HG02588 (cell line): ENCODE data around the gene PIGU.
A peak's percentile ranks its signal among the peaks of the same experiment; 100 is the strongest.
"Not testable (repeated sequence)": the region's sequence is repeated elsewhere in the genome, so short reads cannot be mapped to it uniquely, and the experiment has no call there.

Source experiments
- ATAC-seq: cut with Tn5 transposase; IDR thresholded peaks from one replicate; pipeline ENCODE4 v1.9.1; 2021; ENCODE audit warnings: mild to moderate bottlenecking, moderate library complexity; ENCODE audit not compliant: unreplicated experiment

The PIGU gene, protein sequence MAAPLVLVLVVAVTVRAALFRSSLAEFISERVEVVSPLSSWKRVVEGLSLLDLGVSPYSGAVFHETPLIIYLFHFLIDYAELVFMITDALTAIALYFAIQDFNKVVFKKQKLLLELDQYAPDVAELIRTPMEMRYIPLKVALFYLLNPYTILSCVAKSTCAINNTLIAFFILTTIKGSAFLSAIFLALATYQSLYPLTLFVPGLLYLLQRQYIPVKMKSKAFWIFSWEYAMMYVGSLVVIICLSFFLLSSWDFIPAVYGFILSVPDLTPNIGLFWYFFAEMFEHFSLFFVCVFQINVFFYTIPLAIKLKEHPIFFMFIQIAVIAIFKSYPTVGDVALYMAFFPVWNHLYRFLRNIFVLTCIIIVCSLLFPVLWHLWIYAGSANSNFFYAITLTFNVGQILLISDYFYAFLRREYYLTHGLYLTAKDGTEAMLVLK

DNA sequence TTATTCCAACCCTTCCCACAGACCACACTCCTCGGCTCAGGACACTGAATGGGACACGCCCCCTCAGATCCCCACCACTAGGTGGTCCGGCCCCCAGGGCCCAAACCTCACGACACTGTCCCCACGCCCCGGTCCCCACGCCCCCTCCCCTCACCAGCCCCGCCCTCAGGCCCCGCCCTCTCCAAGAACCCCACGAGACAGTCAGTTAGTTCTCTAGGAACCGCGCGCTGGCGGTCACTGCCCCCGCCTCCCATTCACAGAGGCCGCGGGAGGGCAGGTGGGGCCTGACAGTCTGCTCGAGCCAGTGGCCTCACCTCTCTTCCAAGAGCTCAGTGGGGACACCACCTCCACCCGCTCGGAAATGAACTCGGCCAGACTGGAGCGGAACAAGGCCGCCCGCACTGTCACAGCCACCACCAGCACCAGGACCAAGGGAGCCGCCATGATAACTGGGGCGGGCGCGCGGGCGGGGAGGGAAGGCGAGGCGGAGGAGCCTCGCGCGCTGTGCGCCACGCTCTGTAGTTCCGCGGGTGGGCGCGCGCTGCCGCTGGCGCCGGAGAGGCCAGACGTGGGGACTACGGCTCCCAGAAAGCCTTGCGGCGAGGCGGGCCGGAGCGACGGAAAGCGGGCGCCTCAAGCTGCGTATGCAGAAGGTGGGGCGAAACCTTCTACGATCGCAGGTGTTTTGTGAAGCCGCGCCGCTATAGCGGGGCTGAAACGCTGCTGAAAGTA lies at the start of gene PIGU:
TSS of gene PIGU (minus strand) at position 451 of the 732 bp plus-strand sequence. CDS start at position 444, 7 bp downstream.
- peak; percentile 91 for ATAC-seq

DNA sequence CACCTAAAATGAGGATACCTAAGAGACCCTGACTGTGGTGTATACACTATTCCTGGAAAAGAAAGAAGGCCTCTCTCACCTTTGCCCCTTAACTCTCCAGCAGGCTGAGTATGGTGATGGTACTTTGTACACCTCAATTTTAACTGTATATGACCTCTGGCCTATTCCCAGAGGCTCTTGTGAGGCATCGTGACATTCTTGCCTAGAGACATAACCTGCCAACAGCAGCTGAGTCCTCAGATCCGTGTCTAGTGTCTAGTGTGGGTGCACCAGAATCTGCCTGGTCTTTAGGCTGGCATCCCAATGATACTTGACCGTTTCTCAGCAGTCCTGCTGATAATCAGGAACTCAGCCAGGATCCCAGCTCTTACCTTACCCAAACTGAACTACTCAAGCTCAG lies 47.3 kb upstream of the PIGU start:
- no peak for ATAC-seq

DNA sequence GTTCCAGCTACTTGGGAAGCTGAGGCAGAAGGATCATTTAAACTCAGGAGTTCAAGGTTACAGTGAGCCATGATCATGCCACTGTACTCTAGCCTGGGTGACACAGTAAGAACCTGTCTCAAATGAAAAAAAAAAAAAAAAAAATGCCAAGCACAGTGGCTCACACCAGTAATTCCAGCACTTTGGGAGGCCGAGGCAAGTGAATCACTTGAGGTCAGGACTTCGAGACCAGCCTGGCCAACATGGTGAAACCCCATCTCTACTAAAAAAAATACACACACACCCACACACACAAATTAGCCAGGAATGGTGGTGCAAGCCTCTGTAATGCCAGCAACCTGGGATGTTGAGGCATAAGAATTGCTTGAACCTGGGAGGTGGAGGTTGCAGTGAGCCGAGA lies 45.7 kb upstream of the PIGU start:
- ATAC-seq = not testable (repeated sequence)

DNA sequence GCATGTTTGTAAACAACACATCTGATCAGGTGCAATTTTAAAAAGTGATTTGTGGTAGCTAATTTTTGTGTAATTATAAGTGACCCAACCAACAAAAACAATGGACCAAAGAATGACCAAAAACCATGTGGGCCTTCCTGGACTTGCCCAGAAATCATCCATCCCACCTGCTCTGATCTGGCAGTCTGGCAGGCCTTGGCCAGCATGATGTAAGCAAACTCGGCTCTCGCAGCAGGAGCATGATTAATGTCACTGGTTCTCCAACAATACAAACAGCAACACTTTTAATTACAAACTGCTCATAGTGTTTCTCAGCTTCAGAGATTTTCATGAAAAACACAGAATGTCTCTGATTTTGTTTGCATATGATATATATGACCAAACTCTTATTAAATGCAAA lies 43.4 kb upstream of the PIGU start:
- ATAC-seq = no peak

DNA sequence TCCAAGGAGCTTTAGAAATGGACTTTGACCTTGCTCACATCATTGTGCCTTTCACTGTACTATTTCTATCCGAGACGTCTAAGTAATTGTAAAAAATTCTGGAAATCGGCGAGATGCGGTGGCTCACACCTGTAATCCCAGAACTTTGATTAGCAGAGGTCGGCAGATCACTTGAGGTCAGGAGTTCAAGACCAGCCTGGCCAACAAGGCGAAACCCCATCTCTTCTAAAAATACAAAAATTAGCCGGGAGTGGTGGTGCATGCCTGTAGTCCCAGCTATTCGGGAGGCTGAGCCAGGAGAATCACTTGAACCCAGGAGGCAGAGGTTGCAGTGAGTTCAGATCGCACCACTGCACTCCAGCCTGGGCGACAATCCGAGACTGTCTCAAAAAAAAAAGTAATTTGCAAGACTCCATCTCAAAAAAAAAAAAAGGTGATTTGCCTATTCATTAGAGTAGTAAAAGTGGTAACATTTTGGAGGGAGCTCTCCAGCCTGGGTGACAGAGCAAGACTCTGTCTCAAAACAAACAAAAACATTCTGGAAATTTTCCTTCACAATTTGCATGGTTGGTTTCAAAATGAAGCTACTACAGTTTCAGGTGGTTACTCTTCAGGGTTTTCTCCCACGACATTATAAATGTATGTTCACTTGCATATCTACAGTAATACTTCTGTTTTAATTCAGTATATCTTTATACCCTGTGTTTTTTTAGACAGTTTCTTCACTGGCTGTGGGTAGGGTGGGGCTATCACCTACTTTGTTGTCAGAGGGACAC lies 42.5 kb upstream of the PIGU start:
- ATAC-seq = peak; percentile 89

DNA sequence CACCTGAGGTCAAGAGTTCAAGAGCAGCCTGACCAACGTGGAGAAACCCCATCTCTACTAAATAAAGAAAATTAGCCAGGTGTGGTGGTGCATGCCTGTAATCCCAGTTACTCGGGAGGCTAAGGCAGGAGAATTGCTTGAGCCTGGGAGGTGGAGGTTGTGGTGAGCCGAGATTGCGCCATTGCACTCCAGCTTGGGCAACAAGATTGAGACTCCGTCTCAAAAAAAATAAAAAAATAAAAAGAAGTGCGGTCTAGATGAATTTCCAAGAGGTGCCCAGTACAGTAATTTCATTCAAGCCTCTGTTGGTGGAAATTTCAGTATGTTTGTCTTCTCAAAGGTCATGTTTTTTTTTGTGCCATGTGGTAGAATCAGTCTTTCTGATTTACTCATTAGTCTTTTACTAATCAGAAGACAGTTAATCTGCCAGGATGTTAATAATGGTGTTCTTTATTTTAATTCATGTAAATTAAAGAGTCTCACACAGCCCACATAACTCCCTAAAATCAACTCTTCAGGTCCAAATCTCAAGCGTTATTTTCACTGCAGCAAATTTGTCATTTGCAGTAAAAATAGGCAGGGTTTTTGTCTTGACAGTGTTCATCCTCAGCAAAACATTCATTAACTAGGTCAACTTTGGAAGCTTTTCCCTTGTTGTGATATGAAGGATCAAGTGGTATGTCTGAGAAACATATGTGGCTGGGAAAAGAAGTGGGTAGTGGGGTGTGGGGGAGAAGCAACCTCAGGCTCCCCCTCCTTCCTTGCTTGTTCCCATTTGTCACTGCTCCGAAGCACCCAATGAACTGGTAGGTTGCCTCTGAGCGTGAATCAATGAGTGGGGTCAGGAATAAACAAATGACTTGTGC lies 40.6 kb upstream of the PIGU start:
- no peak for ATAC-seq

DNA sequence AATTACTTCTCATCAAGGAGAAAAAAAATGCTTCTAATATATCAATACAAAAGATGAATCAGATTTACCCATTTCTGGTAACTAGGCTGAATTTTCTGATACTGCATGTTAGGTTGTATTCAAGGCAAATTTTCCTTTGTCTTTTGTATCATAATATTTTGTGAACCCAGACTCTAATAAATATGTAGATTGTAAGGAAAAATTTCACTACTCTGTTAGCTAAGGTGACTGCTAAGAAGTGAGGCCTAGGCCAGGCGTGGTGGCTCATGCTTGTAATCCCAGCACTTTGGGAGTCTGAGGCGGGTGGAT lies 40.0 kb upstream of the PIGU start:
- ATAC-seq = no peak

DNA sequence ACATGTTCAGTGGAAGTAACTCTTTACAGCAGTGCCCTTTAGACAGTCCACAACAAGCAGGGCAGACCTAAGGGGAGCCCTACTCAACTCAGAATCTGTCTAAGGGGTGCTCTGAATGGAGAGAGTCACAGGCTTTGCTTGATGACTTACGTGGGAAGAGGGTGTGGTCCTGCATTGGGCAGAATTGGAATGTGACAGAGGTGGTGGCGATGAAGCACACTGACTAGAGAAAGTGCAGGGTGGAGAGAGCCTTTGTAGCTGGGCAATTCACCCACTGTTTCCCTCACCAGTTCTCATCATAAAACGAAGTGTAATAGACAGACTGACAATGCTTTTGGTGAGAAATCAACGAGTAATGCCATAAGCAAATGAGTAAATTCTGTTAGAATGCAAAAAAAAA lies 38.5 kb upstream of the PIGU start:
- no peak for ATAC-seq

DNA sequence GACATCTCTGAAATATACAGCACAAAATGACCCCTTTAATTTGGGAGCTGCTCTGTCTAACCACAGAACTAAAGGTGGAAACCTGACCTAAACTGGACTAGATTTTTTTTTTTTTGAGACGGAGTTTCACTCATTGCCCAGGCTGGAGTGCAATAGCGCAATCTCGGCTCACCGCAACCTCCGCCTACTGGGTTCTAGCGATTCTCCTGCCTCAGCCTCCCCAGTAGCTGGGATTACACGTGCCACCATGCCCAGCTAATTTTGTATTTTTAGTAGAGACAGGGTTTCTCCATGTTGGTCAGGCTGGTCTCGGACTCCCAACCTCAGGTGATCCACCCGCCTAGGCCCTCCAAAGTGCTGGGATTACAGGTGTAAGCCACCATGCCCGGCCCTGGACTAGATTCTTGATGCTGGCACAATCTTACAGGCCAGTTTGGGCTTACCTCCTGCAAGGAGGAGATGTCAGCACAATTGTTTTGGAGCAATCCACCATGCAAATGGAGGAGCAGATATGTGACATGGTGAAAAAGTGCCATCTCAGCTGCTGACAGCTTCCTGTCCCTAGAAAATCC lies 37.1 kb upstream of the PIGU start:
- ATAC-seq = not testable (repeated sequence)

DNA sequence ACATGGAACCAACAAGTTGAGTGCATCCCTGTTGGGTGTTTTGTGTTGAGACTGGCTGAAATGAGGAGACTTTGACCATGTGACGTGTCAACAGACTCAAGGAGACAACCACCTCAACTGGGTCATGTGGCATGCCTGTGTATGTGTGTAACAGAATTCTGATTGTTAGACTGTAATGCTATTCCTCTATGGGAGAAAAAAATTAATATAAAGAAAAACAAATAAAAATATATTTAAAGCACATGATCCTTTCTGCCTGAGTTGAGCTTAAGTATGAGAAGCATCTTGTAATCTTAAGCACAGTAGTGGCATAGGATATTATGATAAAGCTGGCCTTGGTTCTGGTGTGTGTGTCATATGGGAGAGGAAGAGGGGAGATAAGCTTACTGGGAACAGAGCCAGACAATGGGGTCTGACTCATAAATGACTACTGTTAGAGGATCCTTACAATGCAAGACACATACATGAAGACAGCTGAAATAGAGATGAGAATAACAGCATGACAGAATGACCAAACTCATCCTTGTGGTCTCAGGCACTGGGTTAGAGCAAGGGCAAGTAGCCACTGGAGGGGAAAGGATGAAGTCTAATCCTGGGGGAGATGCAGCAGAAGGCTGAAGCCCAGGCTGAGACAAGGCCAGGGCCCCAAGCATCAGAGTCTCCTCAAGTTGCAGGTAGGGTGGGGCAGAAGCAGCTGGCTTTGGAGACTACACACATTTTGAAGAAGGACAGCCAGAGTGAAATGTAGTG lies 36.5 kb upstream of the PIGU start:
- ATAC-seq = no peak

DNA sequence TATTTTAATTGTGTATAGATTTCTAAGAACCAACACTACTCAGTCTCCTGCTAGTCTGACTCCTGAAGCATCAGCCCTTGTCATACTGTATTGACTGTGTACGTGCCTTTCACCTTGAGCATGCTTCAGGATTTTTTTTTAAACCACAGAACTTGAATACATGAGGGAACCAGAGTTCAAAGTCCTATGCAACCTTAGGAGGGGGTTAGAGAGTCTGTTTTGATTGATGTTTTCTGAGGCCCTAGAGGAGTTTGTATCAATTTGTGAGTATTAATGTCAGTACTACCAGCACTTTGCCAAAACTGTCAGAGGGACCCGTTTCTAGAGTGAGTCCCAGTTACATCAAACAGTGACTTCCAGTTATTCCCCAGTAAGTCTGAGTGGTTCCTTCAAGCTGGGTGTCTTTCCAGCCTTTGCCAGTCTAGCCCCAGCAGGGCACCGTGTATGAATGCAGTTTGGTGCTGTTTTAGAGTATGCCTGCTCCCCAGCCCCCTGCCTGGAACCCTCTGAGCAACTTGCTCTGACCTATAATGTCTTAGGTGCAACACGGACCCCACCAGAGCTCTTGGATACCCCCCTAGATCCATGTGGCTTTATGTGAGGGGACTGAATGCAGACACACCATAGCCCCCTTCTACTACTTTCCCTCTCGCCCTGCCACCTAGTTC lies 35.8 kb upstream of the PIGU start:
- no peak for ATAC-seq

DNA sequence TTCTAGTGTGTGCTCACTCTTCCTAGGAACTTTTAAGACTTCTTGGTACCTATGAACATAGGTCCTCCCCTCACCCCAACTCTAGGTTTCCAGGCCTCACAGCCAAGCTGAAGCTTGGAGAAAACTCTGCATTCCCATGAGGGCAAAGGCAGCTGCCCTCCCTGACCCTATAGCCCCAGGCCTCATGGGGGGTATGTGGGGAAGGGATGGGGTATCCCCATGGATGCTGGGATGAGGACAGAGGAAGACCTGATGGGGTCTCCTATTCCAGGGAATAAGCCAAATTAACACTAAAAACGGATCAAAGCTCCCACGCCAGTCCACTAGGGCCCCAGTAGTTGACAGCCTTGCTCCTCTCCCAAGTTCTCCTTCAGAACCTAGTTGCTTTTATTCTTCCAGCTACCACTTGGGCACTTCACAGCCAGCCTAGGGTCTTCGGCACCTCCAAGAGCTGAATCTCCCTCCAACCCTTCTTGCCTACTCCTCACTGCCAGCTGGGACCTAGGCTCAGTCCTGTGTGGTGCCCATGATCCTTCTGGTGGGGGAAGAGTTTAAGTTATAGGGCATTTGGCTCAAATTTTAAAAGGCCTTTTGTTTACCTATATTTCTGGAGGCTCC lies 35.0 kb upstream of the PIGU start:
- no peak for ATAC-seq

DNA sequence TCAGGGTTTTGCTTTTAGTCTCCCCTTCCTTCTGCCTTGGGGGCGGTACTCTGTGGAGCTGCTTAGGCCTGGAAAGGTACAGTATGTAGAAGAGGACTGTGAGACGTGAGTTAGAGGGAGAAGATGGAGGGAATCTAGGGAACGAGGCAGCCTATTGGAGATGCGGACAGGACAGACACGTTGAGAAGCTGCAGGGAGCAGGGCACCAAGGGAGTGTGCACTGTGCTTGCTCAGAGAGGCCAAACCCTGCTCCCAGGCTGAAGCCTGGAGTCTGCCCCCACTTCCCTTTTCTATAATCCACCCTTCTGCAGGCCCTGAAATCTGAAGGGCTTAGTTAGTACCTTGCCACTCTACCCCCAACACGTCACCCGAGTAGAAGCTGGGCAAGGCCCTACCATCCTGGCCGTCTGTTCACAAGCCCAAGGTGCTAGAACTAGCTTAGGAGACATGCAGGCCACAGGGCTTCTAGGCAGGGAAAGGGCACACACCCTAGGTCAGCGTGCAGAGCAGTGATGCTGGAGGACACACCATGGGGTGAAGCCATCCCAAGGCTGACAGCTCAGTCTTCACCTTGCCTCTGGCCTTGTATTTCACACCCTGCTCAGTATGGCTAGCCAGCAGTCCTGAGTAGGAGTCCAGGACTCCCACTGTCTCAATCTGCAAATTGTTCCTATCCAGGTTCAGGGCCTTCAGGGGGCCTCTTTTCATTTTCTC lies 34.1 kb upstream of the PIGU start:
- ATAC-seq = no peak

DNA sequence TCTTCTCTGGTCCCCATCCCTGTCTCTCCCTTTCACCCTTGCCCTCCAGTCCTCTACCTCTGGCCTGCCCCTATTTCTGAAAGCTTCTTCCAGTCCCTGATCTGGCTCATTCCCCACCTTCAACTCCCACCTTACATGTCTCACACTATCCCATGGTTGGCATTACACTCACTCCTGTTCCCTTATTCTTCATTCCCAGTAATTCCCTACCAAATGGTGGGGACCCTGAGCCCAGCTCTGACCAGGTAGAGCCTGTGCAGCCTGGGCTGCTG lies 33.6 kb upstream of the PIGU start:
- no peak for ATAC-seq

DNA sequence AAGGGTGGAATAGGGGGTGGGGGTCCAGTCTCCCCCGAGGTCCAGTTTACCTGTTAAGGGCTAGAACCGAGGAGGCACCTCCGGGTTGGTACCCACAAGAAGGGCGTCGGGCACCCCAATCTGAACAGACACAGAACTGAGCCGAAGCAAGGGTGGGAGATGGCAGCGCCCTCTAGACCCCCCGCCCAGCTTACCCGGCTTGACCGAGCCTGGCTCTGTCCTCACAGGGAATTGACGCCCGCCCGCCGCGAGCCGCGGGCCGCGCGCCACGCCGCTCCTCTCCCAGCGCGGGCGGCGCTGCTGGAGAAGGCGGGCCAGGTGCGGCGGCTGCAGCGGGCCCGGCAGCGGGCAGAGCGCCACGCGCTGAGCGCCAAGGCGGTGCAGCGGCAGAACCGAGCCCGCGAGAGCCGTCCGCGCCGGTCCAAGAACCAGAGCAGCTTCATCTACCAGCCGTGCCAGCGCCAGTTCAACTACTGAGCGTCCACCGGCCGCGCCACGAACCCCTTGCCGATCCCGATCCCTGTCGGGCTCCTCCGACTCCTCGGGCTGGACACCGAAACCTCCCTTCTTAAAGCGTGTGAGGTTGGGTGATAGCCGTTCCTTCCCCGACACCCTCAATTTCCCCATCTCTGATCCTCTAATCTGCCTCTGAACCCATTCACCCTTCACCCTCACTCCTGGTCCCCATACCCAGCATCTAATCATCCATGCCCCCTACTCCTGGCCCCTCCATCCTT lies 33.1 kb upstream of the PIGU start:
- ATAC-seq = peak; percentile 15

DNA sequence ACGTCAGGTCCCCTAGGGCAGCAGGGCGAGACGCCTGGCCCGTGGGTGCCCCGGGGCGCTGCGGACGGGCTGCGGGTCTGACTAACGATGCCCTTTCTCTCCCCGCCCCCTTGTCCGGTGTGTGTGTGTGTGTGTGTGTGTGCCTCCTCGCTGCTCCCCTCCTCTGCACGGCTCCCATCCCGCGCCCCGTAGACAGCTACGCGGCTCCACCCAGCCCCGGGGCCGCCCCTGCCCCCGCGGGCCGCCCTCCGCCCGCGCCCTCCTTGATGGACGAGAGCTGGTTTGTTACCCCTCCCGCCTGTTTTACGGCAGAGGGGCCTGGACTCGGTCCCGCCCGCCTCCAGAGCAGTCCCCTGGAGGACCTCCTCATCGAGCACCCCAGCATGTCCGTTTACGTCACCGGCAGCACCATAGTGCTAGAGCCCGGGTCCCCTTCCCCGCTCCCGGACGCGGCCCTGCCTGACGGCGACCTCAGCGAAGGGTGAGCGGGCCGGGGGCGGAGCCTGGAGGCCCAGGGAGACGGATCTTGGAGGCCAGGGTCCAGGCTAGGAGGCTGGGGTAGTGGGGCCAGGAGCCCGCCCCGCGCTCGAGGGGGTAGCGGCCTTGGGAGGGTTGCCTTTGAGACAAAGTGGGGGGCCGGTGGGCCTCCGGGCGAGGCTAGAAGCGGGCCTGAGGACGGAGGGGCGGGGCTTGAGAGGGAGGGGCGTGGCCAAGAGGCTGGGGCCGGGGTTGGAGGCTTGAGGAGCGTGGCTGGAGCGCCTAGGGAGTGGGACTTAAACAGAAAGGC lies 32.3 kb upstream of the PIGU start:
- peak; percentile 42 for ATAC-seq

DNA sequence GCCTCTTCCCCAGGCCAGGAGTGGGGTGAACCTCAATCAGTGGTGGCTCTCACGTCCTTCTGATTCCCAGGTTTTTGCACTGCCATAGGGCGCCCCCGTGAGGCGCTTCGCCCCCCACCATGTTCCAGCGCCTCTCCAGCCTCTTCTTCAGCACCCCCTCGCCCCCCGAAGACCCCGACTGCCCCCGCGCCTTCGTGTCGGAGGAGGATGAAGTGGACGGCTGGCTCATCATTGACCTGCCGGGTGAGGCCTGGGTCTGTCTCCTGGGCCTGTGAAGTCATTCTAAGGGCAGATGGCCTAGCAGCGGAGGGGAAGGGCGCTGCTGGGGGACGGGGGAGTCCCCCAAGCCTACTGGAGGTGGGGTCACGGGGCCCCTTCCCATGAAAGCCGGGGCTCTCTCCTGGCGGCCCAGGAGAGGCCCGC lies 31.7 kb upstream of the PIGU start:
- ATAC-seq = no peak
